HG03103 (cell line): ENCODE data around the gene C9orf50.
"Not testable (repeated sequence)": the region's sequence is repeated elsewhere in the genome, so short reads cannot be mapped to it uniquely, and the experiment has no call there.

ENCODE experiments used
- ATAC-seq: cut with Tn5 transposase; IDR thresholded peaks from one replicate; pipeline ENCODE4 v1.9.1; 2021; ENCODE audit warnings: low read depth; ENCODE audit not compliant: unreplicated experiment

Gene C9orf50

GRCh38 chr9:129620669-129621295, at the start of gene C9orf50:
C9orf50 (minus strand) TSS chr9:129621101; CDS start chr9:129620574, 527 bp downstream.
- no peak for ATAC-seq

- no peak for ATAC-seq
Measured at GRCh38 chr9:129669946-129670345, 49.0 kb upstream of the C9orf50 start.

GRCh38 chr9:129669141-129669718, 48.3 kb upstream of the C9orf50 start:
- ATAC-seq = no peak

GRCh38 chr9:129667850-129668249, 46.9 kb upstream of the C9orf50 start:
- no peak for ATAC-seq

GRCh38 chr9:129667378-129667777, 46.5 kb upstream of the C9orf50 start:
- ATAC-seq = no peak

GRCh38 chr9:129666575-129666974, 45.7 kb upstream of the C9orf50 start:
- ATAC-seq = no peak

- ATAC-seq = no peak
Measured at GRCh38 chr9:129665814-129666520, 45.1 kb upstream of the C9orf50 start.

GRCh38 chr9:129665389-129665775, 44.5 kb upstream of the C9orf50 start, which contains the start of gene PRRX2:
PRRX2 (plus strand) TSS chr9:129665647; CDS start chr9:129665868, 221 bp downstream.
- ATAC-seq = no peak

- ATAC-seq = no peak
Measured at GRCh38 chr9:129664746-129665388, 44.0 kb upstream of the C9orf50 start.

GRCh38 chr9:129662239-129662638, 41.3 kb upstream of the C9orf50 start:
- ATAC-seq = not testable (repeated sequence)

- no peak for ATAC-seq
Measured at GRCh38 chr9:129661029-129661428, 40.1 kb upstream of the C9orf50 start.

GRCh38 chr9:129656795-129657390, 36.0 kb upstream of the C9orf50 start:
- no peak for ATAC-seq

GRCh38 chr9:129655696-129656095, 34.8 kb upstream of the C9orf50 start:
- no peak for ATAC-seq

- no peak for ATAC-seq
Measured at GRCh38 chr9:129655154-129655553, 34.3 kb upstream of the C9orf50 start.

GRCh38 chr9:129654554-129655040, 33.7 kb upstream of the C9orf50 start:
- ATAC-seq = no peak

GRCh38 chr9:129653823-129654553, 33.1 kb upstream of the C9orf50 start:
- no peak for ATAC-seq

GRCh38 chr9:129650680-129651235, 29.9 kb upstream of the C9orf50 start:
- ATAC-seq = no peak

- ATAC-seq = no peak
Measured at GRCh38 chr9:129649726-129650679, 29.1 kb upstream of the C9orf50 start.

- ATAC-seq = no peak
Measured at GRCh38 chr9:129648764-129649115, 27.8 kb upstream of the C9orf50 start.
